Fibroblast of skin of abdomen (primary cell): ENCODE measurements around the gene TMEM45B.
"Not testable (repeated sequence)": the region's sequence is repeated elsewhere in the genome, so short reads cannot be mapped to it uniquely, and the experiment has no call there.

ENCODE experiments used
- DNase-seq: peaks from one replicate; pipeline ENCODE4 v3.0.0-alpha.2; 2013

Gene TMEM45B

GRCh38 chr11:129813231-129813791 lies 2.3 kb upstream of the TMEM45B start:
- DNase-seq: no peak

- no peak for DNase-seq
Measured at GRCh38 chr11:129814244-129815014, 1.2 kb upstream of the TMEM45B start.

DNA sequence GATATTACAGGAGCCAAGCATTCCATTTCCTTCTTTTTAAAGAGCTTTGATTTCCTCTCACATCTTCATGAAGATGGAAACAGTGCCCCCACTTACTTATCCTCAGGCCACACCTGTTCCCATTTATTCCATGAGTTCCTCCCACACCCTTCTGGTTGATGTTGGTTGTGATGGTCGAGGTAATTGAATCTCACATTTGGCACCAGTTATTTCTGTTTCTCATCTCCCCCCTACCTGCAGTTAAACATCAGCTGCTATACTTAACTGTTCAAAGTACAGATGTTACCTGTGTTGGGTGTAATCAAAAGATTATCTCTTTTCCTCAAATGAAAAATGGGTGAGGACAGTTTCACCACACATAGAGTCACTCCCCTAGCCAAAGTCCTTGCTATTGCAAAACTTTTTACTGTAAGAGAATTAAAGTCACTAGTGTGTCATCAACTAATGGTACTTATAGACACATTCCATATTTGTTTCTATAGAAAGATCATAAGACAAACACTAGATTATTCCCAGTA lies 1.9 kb downstream of the TMEM45B start:
- no peak for DNase-seq

DNA sequence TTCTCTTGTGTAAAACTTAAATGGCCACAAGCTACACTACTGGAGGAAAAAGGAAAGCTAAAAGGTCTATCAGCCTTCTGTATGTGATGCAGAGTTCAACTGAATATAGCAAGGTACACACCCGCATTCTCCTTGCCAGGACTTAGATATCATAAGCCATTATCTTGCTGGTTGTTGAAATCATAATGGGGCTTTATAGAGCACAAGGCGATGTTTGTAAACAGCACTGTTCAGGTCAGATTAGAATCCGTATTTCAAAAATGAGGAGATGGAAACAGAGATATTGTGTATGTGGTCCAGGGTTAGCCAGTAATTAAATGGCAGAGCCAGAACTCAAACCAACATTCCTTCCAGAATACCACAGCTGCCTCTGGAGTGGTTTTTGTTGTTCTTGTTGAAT lies 2.6 kb downstream of the TMEM45B start:
- DNase-seq: not testable (repeated sequence)

GRCh38 chr11:129819237-129819636 lies 3.6 kb downstream of the TMEM45B start:
- DNase-seq: no peak

DNA sequence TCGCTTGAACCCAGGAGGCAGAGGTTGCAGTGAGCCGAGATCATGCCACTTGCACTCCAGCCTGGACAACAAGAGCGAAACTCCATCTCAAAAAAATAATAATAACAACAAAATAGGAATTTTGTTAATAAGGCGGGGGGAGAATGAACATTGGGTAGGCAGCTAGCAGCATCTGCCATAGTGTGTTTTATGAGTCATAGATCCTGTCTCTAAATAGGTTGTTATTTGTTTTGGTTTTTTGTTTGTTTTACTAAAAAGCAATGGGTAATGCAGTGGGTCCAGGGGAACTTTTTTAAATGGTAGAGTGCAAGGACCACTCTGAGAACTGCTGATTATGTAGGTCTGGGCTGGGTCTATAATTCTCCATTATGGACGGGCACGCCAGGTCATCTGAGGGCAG lies 4.6 kb downstream of the TMEM45B start:
- not testable (repeated sequence) for DNase-seq

GRCh38 chr11:129823281-129823680 lies 7.6 kb downstream of the TMEM45B start:
- not testable (repeated sequence) for DNase-seq

DNA sequence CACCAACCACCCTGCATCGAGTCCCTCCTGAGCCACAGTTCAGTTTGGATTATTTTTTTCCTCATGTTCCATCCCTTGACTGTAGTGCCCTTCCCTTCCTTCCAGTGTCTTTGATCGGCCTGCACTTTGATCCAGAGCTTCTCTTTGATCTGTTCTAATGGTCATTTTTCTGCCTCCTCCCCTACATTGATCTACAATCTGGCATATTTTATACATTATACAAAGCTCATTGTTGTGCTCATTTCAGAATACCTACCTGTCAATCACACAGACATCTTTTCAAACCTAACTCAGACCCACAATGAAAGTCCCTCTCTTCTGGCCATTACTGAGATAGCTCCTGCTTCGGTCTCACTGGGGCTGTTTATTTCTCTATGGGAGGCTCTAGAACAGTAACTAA lies 8.2 kb downstream of the TMEM45B start:
- not testable (repeated sequence) for DNase-seq

DNA sequence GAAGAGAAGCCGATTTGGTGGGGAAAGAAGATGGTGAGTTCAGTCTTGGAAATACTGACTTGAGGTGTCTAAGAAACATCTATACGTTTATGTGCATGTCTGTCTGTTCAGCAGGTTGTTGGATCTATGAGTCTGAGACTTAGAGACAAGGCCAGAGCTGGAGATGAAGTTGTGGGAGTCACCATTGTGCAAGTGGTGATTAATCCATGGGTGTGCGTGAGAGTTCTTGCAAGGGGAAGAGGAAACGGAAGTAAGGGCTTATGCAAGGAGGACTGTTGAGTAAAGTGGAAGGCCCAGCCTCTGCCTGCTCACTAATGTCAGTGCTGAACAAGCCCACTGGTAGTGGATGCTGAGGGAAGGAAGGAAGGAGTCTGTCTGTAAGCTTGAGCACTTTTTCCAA lies 9.7 kb downstream of the TMEM45B start:
- DNase-seq: no peak

- no peak for DNase-seq
Measured at GRCh38 chr11:129828301-129828836, 12.7 kb downstream of the TMEM45B start.

GRCh38 chr11:129829497-129829896 lies 13.8 kb downstream of the TMEM45B start:
- DNase-seq: not testable (repeated sequence)

DNA sequence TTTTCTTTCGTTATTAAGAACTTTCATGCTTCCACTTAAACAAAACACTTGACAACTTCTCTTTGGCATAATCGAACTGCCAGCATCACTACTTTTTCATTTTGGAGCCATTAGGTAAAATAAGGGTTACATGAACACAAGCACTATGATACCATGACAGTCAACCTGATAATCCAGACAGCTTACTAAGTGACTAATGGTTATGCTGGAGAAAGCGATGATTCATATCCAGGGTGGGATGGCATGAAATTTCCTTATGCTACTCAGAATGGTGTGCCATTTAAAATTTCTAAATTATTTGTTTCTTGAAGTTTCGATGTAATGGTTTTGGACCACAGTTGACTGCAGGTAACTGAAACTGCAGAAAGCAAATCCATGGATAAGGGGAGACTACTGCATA lies 15.6 kb downstream of the TMEM45B start:
- not testable (repeated sequence) for DNase-seq

- DNase-seq: not testable (repeated sequence)
Measured at GRCh38 chr11:129833260-129833659, 17.6 kb downstream of the TMEM45B start.

DNA sequence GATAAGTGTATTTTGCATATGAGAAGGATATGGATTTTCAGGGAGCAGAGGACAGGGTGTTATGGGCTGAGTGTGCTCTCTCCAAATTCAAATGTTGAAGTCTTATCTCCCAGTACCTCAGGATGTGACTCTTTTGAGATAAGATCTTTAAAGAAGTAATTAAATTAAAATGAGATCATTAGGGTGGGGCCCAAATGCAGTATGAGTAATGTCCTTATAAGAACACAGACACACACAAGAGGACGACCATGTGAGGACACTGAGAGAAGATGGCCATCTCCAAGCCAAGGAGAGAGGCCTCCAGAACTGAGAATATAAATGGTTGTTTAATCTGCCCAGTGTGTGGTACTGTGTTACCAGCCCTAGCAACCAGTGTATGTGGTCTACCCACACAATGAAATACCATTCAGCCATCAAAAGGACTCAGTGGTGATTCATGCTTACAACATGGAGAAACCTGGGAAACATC lies 20.8 kb downstream of the TMEM45B start:
- not testable (repeated sequence) for DNase-seq

GRCh38 chr11:129836979-129837378 lies 21.3 kb downstream of the TMEM45B start:
- no peak for DNase-seq

GRCh38 chr11:129840236-129840635 lies 24.6 kb downstream of the TMEM45B start:
- no peak for DNase-seq

DNA sequence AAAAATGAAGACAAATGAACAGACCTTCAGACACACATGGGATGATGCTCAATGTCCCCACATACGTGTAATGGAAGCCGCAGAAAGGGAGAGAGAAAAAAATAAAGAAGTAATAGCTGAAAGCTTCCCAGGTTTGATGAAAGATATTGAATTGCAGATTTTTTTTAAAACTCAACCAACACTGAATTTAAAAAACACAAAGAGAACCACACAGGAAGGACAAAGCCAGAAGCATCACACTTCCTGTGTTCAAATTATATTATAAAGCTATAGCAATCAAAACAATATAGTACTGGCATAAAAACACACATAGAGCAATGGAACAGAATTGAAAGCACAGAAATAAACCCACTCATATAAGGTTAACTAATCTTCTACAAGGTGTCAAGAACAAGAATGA lies 26.5 kb downstream of the TMEM45B start:
- DNase-seq: no peak

- DNase-seq: peak; percentile 97
Measured at GRCh38 chr11:129846508-129847335, 31.1 kb downstream of the TMEM45B start.

- DNase-seq: not testable (repeated sequence)
Measured at GRCh38 chr11:129847361-129847760, 31.7 kb downstream of the TMEM45B start.

DNA sequence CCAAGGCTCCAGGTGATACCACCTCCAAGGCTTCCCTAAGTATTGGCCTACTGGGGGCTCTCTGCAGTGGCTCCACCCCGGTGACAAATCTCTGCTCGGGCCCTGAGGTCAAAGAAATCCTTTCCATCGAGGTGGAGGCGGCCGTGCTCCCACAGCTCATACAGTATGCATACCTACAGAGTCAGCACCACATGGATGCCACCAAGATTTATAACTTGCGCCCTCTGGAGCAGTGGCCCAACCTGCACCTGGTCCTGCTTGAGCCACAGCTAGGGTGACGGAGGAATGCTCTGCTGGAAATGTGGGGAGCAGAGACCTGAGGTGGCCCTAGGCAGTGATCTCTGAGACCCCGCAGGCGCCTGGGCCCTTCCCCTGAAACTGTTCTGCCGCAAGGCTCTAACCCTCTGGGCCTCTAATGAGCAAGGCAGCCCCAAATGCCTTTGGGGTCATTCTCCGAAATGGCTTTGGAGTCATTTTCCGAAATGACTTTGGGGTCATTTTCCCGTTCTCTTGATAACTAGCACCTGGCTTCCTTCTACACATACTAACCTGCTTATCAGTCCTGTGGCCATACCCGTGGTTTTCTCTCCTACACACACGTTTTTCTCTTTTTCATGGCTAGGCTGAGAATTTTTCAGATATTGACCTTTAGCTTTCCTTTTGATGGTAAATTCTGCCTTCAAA lies 33.9 kb downstream of the TMEM45B start:
- no peak for DNase-seq

GRCh38 chr11:129852125-129852740 lies 36.6 kb downstream of the TMEM45B start:
- DNase-seq: no peak
